Measurements from ENCODE around the gene ZMIZ2.

GRCh38 chr7:44760034-44760580, 11.5 kb downstream of the ZMIZ2 start:
- TF ChIP-seq, protein P1, sequence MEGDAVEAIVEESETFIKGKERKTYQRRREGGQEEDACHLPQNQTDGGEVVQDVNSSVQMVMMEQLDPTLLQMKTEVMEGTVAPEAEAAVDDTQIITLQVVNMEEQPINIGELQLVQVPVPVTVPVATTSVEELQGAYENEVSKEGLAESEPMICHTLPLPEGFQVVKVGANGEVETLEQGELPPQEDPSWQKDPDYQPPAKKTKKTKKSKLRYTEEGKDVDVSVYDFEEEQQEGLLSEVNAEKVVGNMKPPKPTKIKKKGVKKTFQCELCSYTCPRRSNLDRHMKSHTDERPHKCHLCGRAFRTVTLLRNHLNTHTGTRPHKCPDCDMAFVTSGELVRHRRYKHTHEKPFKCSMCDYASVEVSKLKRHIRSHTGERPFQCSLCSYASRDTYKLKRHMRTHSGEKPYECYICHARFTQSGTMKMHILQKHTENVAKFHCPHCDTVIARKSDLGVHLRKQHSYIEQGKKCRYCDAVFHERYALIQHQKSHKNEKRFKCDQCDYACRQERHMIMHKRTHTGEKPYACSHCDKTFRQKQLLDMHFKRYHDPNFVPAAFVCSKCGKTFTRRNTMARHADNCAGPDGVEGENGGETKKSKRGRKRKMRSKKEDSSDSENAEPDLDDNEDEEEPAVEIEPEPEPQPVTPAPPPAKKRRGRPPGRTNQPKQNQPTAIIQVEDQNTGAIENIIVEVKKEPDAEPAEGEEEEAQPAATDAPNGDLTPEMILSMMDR (IDR thresholded peaks at IDR 0.05), result no peak
- TF ChIP-seq POLR2A (IDR thresholded peaks at IDR 0.05), result no peak
